Measurements from ENCODE around the gene ARL14EP.

The ARL14EP gene

DNA sequence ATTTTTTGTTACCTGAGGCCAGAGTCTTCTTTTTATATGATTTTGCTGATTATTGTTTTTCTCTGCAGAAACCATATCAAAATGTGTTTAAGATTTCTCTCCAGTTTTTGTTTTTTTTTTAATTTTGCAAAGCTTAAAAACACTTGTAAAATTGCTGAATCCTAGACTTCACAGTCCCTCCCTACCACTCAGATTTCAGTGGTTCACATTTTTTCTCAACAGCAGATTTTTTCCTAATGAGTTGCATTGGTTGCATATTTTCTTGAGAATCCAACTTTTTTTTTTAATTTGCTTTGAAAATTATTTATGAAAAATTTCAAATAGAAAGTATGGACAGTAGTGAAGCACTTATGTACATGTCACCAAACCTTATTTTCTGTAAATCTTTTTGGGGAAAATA lies 5.8 kb downstream of the ARL14EP start:
- no peak for DNase-seq

DNA sequence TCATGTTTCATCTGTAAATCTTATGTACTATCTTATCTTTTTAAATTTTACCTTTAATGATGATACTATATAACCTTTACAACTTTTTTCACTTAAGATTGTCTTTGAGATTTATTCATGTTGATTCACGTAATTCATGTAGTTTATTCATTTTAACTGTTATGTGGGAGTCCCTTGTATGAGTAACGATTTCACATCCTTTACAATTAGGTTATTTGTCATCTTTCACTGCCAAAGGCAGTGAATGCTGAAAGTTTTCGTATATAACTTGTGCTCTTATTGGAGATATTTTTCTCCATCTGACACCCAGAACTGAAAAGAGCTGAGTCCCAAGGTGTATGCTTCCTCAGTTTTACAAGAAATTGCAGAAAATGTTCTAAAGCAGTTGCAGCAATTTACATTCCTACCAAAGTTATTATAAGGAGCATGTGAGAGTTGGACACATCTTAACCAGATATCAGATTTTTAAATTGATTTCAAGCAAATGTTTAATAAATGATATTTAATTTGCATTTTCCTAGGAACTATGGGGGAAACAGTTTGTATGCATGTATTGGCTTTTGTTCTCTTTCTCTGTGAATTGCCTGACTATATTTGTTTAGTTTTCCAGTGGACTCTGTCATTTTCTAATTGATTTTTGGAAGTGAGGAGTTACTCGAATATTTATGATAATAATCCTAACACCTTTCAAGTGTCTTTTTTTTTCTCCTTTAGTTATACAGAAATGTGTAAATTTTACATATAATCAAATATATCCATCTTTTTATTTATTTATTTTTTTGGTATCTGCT lies 6.4 kb downstream of the ARL14EP start:
- no peak for DNase-seq

DNA sequence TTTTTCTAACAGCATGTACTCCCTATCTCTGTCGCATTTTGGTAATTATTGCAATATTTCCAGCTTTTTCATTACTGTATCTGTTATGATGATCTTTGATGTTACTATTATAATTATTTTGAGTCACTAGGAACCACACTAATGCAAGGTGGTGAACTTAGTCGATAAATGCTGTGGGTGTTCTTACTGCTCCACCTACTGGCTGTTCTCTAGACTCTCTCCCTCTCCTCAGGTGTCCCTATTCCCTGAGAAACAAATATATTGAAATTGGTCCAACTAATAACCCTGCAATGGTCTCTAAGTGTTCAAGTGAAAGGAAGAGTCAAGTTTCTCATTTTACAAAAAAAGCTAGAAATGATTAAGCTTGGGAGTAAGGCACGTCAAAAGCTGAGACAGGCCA lies 10.5 kb downstream of the ARL14EP start:
- DNase-seq = no peak

DNA sequence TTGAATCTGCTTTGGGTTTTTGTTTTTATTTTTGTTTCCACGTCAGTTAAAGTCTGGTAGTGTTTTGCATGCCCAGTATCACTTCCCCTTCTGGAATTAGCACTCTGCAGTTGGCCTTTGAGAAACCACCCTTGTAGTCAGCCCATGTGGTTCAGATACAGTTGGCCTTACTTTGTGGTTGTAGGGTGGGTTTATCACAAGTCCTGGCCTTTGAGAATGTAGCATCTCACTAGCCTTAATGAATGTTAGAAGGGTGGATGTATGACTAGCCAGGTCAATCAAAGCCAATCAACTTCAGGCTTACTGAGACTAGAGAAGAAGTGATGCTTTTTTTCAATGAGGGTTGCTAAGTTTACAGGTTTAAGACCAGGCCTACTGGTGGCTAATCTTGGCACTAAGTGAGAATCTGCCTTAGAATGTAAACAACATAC lies 19.8 kb downstream of the ARL14EP start:
- DNase-seq = peak; percentile 54

DNA sequence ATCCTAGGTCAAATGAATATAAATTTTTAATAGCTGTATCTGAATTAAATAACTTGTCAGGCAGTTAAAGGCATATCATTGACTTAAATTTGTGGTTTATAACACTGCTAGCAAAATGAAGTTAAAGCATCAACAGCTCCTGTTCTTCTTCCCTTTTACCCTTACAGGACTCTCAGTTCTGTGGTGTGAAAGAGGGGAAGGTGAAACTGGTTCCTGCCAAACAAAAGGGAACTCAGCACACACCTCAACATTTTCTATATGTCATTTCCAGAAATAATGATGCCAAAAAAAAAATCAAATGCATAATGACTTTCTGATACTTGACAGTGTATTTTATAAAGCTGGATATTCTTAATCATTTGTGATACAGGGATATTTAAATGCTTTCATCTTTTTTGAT lies 21.2 kb downstream of the ARL14EP start:
- DNase-seq = no peak

DNA sequence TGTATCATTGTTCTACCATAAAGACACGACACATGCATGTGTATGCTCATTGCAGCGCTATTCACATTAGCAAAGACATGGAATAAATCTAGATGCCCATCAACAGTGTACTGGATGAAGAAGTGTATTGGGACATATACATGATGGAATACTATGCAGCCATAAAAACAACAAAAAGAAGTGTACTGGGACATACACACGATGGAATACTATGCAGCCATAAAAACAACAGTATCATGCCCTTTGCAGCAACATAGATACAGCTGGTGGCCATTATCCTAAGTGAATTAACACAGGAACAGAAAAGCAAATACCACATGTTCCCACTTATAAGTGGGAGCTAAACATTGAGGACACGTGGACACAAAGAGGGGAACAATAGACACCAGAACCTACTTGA lies 22.7 kb downstream of the ARL14EP start:
- DNase-seq = no peak

DNA sequence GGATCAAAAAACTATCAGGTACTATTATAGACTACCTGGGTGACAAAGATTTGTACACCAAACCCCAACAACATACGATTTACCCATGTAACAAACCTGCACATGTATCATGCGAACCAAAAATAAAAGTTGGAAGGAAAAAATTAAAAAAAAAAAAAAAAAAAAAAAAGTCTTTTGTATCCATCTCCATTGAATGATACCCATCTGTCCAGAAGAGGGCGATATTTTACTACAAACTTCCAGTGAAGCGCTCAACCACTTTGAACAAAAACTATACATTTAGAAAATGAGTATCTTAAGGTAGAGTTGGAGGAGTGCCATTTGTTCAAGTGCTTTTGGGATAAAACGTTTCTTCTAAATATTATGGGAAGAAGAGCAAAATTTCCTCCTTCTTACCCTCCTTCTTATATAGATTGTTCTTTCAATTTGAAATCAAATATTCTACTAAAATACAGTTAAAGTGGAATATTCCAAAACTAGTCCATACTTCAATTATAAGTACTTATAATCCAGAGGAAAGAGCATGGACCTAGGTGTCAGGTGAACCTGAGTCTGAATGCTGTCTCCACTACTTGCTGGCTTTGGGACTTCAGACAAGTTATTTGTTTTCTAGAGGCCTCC lies 23.3 kb downstream of the ARL14EP start:
- DNase-seq = no peak

DNA sequence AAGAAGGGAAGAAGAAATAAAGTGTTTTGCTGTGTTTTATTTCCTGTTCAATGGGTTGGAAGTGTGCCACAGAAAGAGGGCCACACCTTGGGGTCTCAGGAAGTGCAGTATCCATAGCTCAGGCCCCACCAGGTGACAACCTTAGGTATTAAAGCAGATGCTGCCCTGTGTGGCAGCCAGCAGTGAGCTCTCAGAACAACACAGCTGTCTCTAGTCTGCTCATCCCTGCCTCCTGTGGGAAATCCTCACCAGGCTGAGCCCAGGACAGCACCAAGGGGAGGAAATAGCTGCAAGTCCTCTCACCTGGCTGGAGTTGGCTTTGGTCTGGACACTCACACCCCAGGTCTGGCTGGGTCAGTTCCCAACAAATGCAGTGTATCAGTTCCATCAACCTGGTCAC lies 25.1 kb downstream of the ARL14EP start:
- DNase-seq = no peak

DNA sequence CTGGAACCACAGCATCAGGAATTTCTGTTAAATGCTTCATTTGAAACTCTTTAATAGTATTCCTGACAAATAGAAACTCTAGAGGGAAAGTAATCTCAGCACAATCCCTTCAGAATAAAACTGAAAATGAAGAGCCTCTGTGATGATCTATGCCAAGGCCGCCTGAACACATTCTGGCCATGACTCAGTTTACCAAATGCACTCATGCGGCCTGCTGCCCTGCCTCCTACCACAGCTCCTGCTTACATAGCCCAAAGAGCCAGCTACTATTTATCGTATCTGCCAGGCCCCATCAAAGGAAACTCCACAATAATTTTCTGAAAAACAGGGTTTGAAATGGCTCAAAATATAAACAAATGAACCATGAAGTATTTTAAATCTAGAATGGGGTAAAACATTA lies 27.0 kb downstream of the ARL14EP start:
- DNase-seq = no peak

DNA sequence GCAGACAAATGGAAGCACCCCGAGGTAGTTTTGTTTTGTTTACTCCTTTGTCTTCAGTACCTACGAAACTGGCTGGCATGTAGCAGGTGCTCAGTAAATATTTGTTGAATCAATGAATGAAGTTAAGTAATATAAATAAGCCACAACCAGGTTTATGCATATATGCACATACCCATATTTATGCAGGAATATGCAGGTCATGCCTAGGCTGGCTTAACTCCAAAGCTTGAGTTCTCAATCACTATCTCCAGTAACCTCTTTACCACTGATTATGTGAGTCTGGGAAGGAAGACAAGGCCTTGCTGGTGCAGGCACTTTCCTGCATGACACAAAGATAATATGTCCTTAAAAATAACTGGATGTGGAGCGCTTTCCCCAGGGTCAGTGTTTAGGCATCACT lies 27.5 kb downstream of the ARL14EP start:
- no peak for DNase-seq

DNA sequence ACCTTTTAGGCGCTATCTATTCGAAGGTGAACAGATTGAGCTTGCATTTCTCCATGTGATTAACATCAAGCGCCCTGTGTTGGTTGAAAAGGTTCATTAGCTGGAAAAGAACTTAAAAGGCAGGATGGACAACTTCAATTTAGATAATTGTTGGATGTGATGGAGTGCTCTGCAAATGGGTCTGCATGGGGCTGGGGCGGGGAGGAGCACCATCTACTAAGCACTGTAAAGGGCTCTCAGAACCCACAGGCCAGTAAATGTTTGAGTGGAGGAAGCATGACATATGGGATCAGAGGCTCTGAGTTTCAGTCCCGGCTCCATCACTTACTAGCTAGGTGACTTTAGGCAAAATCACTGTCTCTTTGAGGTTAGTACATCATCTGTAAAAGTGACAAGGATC lies 28.2 kb downstream of the ARL14EP start:
- DNase-seq = no peak

DNA sequence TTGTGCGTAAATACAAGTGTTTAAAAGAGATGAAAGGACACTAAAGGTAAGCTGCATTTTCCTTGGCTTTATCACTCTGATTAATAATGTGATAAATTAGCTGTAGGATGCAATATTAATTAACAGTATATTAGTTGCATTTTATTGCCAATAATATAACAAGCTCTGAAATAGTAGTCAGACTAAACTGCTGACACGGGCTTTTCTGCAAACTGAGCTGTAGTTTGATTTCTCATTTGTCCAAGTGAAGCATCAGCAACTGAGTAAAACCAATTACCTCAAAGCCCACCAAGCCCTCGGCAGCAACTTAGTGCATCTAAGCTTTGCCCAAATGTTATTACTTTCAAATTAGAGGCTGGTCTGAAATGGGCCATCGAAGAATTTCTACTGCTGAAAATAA lies 33.5 kb downstream of the ARL14EP start:
- DNase-seq = no peak

DNA sequence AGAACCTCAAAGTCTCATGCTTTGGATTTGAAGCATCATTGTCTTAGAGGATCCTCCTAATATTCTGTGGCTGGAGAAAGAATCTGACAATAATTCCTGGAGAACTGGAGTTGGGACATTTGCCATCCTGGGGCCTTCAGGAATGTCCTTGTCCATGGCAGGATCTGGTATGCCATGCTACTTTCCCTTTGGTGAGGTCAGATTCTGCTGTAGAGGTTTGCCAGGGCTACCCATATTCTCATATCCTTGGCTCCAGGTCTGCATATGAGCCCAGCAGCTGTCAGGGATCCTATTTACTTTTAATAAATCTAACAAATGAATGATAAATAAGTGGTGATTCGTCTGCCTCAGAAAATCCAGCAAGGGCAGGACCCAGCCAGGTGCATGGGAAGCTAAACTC lies 35.0 kb downstream of the ARL14EP start:
- DNase-seq = no peak

DNA sequence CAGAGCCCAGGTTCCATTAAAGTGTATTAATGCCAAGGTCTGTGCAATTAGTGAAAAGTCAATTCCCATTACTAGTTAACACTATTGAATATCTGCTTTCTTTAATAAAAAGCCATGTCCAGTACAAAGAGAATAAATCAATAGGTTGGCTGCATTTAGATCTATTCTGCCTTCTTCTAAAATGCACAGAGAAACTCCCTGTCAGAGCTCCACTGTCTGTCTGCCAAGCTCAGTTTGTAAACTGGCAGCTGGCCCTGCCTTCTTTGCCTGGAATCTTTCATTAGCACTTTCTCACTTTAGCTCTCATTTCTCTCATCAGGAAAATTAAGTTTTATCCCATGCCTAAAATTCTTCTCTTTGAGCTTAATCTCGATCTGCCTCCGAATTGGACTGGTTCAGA lies 35.6 kb downstream of the ARL14EP start:
- DNase-seq = no peak

DNA sequence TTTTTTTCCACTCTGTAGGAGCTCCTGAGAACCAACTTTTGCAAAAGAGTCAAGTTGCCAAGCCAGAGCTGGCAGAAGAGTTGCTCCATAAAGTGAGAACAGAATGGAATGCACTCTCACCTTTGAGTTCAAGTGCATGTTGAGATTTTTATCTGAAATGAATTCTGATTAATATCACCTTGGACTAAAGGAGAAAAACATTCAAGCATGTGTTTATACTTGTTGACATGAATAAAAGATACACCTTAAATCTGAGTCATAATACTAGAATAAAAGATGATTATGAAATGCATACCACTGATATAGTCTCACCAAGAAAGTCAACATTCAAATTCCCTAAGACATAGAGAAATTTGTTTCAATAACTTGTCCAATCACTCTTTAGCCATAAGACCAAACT lies 37.8 kb downstream of the ARL14EP start:
- no peak for DNase-seq

DNA sequence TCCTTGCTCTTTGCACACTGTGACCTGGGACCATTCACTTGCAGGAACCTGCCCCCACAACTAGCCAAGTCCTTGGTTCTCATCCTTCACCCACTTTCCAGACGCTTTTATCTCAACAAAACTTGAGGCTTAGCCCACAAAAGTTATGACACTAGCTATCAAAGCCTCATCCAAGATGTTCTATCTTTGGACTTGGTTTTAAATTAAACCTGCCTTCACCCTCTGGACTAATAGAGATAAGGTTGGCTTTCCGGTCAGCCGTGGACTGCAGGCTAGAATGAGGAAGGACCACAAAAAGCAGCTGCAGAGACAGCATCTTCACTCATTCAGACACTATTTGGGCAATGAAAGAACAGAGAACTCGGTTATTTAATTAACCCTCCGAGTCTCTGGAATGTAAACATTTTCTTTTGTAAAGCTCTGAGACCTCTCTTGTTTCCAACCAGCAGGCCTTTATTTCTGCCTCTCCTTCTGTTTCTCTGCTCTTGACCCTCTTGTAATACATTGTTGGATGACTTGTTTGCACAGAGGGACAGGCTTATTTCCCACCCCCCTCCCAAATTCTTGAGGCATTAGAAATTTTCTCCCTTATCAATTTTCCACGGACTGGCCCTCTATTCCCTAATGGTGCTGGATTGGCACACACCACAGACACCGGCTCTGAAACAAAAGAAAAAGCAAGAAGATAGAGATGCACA lies 41.4 kb downstream of the ARL14EP start:
- DNase-seq = no peak

DNA sequence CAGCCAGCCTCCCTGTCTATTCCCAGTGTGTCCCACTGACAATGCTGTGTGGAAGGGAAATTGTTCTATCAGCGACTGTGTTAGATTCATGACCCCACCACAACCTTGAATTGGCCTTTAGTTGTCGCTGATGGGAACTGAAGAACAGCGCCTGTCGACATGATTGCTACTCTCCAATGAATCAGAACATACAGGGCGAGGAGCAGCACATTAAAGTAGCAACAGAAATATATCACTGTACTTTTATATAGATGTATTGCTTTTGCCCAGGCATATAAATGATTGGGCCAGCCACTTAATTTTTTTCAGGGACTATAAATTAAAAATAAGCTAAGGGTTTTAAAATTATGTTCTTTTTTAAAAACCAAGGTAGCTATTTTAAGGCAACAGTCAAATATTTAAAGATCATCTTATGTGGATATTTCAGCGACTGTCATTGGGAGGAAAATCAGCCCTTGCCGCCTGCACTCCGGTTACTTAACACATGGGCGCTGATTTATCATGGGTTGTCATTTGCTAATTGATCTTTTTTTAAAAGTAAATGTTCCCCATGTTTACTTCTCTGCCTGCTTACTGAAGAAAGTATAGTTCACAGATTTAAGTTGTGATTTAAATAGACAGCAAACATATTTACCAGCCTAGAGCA lies 42.1 kb downstream of the ARL14EP start:
- DNase-seq = no peak

DNA sequence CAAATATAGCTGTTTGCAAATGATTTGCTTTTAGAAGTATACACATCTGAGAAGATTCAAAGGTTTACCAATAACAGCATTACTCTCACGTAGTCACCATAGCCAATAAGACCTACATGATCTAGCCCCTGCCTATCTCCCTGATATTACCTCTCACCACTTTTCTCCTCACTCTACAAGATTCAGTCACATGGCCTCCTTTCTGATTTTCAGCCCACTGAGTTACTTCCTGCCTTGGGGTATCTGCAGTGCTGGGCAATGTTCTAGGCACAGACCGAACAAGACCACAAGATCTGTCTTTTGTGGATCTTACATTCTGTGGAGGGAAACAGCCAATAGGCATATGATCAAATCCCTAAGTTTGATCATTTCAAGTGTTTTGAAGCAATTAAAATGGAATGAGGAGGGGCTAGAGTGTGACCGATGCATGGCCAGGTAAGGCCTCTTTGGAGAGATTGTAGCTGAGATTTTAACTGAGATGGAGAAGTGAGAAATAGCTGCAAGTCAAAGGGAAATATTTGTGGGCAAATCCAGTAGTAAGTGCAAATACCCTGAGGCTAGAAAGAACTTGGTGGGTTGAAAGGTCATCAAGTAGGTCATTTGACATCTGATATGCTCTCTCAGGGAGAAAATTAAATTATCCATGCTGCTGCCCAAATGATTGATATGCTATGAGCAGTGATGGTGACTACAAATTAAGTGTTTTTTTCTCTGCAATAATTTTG lies 43.1 kb downstream of the ARL14EP start:
- DNase-seq = no peak

DNA sequence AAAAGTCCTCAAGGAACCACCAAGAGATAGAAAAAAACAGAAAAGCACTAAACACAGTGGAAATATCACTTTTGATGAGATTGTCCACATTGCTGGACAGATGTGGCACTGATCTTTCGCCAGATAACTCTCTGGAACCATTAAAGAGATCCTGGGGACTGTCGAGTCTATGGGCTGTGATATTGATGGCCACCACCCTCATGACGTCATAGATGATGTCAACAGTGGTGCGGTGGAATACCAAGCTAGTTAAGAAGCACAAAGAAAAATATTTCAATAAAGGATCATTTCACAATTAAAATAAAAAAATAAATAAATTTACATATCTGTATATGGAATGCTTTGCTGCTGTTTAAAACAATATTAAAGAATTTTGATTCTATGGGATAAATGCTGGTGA lies 45.5 kb downstream of the ARL14EP start:
- DNase-seq = no peak

DNA sequence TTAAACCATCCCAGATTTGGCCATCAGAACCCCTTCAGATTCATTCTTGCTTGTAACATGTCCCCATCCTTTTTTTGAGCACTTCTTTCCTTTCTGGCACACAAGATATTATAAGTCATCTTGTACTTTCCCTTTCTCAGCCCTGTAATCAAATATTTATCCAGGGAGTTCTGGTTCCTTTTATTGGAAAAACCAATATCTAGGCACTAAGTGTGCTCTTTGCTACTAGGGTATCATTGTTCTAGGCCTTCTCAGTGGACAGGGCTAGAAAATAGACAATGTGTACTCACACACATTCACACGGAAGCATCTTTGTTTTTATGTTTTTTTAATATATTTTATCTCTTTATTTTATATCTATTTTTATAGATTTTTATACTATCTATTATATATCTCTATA lies 47.3 kb downstream of the ARL14EP start:
- DNase-seq = no peak

DNA sequence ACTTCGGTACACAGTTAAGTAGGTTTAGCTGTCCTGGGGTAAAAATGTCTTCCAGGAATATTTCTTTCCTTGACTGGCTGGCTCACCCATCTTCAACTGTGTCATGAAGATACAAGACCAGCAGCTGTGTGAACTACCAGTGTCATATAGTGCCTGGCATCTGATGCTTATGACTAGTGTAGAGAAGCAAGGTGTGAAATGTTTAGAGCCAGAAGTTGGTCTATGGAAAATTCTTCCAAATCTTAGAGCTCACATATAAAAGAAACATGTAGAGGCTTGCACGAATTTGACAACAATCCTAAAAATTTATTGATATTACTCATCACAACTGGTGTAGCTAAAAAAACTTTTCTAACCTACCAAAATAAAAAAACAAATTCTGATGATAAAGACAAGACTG lies 54.4 kb downstream of the ARL14EP start:
- DNase-seq = no peak

DNA sequence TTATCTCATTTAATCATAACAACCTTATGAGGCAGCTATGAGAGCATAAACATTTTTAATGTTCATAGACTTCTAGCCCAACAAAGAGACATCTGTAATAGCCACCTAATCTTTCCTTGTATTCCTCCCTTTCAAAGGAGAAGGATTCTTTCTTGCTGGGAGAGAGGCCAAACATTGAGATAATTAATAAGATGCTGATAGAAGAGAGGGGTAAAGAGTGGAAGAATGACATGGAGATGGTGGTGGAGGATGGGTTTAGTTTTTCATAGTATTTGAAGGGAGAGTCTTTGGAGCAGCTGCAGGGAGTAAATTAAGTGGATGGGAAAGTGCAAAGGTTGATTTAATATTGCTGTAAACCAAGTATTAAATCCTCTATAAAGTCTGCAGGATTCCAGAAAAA lies 57.9 kb downstream of the ARL14EP start:
- no peak for DNase-seq

DNA sequence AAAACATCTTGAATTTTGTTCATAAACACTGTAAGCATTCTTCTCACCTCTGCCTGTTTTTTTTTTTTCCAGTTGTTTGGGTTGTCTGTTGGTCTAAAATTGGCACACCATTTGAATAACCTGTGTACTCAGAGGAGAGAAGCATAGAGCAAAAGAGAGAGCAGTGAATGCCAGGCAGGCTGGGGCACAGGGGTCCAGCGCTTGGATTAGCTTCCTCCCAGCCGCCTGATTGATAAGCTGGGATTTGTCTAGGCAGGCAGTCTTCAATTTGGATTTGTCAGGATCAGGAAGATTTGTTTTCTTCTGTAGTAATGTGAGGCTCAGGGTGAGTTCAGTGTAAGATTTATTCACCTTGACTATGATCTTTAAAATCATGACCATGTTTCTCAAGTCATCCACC lies 59.0 kb downstream of the ARL14EP start:
- DNase-seq = no peak
